Measurements from ENCODE around the gene KRT28. TPM values are rescaled to one million over a fixed set of nuclear protein-coding genes. Genes with fewer than 3 reads are reported as not detected.

Gene KRT28, protein sequence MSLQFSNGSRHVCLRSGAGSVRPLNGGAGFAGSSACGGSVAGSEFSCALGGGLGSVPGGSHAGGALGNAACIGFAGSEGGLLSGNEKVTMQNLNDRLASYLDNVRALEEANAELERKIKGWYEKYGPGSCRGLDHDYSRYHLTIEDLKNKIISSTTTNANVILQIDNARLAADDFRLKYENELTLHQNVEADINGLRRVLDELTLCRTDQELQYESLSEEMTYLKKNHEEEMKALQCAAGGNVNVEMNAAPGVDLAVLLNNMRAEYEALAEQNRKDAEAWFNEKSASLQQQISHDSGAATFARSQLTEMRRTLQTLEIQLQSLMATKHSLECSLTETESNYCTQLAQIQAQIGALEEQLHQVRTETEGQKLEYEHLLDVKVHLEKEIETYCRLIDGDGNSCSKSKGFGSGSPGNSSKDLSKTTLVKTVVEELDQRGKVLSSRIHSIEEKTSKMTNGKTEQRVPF
- total RNA-seq: not detected in 2 replicates

DNA sequence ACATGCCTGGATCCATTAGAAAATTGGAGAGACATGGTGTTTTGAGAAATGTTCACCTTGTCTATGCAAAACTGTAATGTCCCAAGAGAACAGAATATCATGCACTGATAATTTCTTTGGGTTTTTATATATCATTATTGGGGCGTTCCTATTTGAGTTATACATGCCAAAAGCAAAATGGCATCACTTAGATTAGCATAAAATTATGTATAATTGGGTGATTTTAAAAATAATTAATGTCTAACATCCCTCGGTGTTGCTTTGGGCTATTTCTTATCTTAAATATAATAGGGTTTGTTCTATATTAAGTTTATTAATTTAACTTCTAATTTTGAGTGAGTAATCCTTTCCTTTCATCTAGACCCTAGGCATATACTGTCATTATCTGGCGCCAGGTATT lies at the start of gene KRT28:
TSS of gene KRT28 (minus strand) at position 101 of the 400 bp plus-strand sequence. CDS start at position 35, 66 bp downstream.
- H3K27ac Mint-ChIP-seq: no peak within 1 kb of the TSS
- DNase-seq (ENCODE audit: low spot score): no peak
- H3K9me3 Mint-ChIP-seq: no peaks in the 10 kb centered on the region
- intact Hi-C loops (cut with micrococcal nuclease): loop anchor here (5.0 to 10.0 kb wide), 2 partner anchors 445 to 862 kb away; no protein-coding TSS in a partner anchor
- H3K27me3 Mint-ChIP-seq (ENCODE audit: low read depth): peaks cover 31% of the 10 kb centered on the region
- H3K4me3 Mint-ChIP-seq (ENCODE audit: low read depth): no peak within 1 kb of the TSS
- H3K36me3 Mint-ChIP-seq (ENCODE audit: low read depth): no peaks in the 10 kb centered on the region
- peaks cover 3% of the 10 kb centered on the region for H3K4me1 Mint-ChIP-seq (ENCODE audit: low read depth)

DNA sequence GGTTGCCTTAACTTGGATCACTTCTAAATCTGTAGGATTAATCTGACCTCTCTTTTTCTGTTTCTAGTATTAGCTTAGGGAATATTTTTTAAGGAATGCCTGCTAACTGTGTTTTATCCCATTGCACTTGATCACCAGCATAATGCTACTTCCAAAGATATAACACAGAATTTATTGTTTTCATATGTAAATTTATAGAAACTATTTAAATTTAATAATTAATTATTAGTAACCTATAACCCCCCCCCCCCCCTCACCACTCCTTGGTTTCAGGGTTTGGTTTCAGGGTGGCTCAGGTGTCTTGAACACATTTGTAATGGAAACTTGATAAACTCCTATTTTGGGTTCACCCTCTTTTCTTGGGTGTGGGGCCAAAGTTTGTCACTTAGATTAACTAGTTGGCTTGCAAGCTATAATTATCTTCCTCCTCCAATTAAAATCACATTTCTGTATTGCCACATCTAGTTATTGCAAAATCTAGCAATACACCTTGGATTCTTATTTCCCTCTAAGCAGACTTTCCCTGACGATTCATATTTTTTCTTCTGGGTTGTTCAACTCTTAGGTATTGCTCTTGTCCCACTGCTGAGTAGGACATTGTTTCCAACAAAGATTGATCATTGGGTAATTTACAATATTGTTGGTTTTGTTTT lies 49.0 kb upstream of the KRT28 start:
- H3K4me3 Mint-ChIP-seq (ENCODE audit: low read depth): no peak overlapping the region
- intact Hi-C loops (cut with micrococcal nuclease): no loop called here
- no peaks in the 10 kb centered on the region for H3K4me1 Mint-ChIP-seq (ENCODE audit: low read depth)
- peaks cover 36% of the 10 kb centered on the region for H3K27me3 Mint-ChIP-seq (ENCODE audit: low read depth)
- no peaks in the 10 kb centered on the region for H3K36me3 Mint-ChIP-seq (ENCODE audit: low read depth)
- DNase-seq (ENCODE audit: low spot score): no peak
- H3K27ac Mint-ChIP-seq: no peak overlapping the region
- H3K9me3 Mint-ChIP-seq: no peaks in the 10 kb centered on the region

DNA sequence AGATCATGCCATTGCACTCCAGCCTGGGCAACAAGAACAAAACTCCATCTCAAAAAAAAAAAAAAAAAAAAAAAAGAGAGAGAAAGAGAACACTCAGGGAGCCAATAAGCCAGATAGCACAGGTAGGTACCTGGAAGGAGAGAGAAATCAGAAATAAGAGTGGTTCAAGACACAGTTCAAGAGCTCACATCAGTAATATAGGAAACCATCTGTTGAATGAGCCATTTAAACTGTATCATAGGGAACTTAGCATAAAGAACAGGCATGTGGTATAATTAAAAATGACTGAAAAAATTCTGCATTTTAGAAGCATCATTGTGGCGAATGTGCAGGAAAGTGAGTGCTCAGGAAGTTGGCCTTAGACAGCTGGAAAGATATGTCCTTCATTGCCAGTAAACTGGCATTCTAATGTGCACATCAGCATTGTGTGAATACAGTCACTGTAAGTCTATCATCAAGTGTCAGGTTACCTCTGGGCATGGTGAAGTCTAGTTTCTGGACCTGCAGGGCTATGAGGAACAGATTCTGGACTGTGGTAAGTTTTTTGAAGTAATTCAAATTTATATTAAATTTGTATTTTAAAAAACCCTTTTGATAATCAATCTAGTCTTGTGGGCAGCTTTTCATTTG lies 46.9 kb upstream of the KRT28 start:
- Mint-ChIP-seq H3K27ac (no peak overlapping the region), H3K4me3 (ENCODE audit: low read depth) (no peak overlapping the region)

DNA sequence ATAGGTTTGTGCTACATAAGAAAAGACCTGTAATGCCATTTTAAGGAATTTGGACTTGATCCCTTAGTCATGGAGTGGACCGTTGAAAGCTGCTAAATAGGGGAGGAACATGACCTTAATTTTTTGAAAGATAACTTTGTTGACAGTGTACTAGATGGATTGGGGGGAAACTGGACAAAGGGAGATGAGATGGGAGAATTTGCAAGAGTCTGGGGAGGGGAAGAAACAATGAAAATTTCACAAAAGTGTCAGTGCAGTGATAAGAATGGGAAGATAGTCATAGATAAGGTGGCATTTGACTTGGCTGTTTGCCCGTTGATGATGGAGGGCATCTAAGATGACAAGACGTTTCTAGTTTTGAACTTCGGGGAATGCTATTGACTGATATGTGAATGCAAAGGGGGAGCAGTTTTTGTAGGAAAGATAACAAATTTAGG lies 44.9 kb upstream of the KRT28 start:
- Mint-ChIP-seq H3K27me3 (ENCODE audit: low read depth) (peaks cover 35% of the 10 kb centered on the region), H3K4me3 (ENCODE audit: low read depth) (no peak overlapping the region), H3K4me1 (ENCODE audit: low read depth) (no peaks in the 10 kb centered on the region), H3K9me3 (no peaks in the 10 kb centered on the region), H3K36me3 (ENCODE audit: low read depth) (no peaks in the 10 kb centered on the region), H3K27ac (no peak overlapping the region)
- intact Hi-C loops (cut with micrococcal nuclease): no loop called here
- DNase-seq (ENCODE audit: low spot score): no peak

More for the DNA sequence above, 46.9 kb upstream of the KRT28 start:
- DNase-seq (ENCODE audit: low spot score): no peak
- intact Hi-C loops (cut with micrococcal nuclease): no loop called here
- no peaks in the 10 kb centered on the region for H3K9me3 Mint-ChIP-seq
- H3K4me1 Mint-ChIP-seq (ENCODE audit: low read depth): no peaks in the 10 kb centered on the region
- H3K36me3 Mint-ChIP-seq (ENCODE audit: low read depth): no peaks in the 10 kb centered on the region
- H3K27me3 Mint-ChIP-seq (ENCODE audit: low read depth): peaks cover 28% of the 10 kb centered on the region

DNA sequence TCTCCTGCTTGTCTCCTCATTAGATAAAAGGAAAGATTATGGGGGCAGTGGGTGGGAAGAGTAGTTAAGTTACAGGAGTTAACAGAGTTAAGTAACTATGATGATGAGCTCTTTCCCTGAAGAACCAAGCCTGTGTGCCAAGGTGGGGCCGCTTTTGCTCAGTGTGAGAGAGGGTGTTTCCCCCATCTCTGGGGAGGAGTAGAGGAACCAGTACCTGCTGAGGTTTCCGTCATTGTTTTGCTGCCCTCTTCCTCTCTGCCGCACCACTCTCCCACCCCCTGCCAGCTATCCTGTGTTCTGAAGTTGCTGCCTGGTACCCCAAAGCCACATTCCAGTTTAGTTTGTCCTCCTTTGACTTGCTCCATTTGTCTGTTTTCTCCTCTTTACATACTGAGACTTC lies 43.5 kb upstream of the KRT28 start:
- H3K36me3 Mint-ChIP-seq (ENCODE audit: low read depth): no peaks in the 10 kb centered on the region
- intact Hi-C loops (cut with micrococcal nuclease): no loop called here
- H3K27me3 Mint-ChIP-seq (ENCODE audit: low read depth): peaks cover 35% of the 10 kb centered on the region
- no peaks in the 10 kb centered on the region for H3K9me3 Mint-ChIP-seq
- no peaks in the 10 kb centered on the region for H3K4me1 Mint-ChIP-seq (ENCODE audit: low read depth)
- no peak for DNase-seq (ENCODE audit: low spot score)
- H3K27ac Mint-ChIP-seq: no peak overlapping the region
- H3K4me3 Mint-ChIP-seq (ENCODE audit: low read depth): no peak overlapping the region

DNA sequence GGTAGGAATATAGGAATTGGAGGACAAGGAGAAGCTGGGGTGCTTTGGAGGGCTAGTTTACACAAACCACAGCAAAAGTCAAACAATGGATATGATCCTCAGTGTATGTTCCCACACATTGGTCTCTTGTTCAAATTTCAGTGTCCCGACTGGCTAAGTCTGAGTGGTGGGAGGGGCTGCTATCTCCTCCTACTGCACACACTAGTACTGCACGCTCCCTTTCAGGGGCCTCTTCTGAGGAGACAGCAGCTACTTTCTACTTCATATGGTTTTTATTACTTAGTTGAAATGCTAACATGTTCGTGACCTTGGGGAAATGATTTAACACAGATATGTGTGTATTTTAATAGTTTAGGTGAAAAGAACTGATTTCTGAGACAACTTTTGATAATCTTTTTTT lies 41.5 kb upstream of the KRT28 start:
- H3K27ac Mint-ChIP-seq: no peak overlapping the region
- H3K36me3 Mint-ChIP-seq (ENCODE audit: low read depth): no peaks in the 10 kb centered on the region
- H3K9me3 Mint-ChIP-seq: no peaks in the 10 kb centered on the region
- H3K4me1 Mint-ChIP-seq (ENCODE audit: low read depth): no peaks in the 10 kb centered on the region
- H3K27me3 Mint-ChIP-seq (ENCODE audit: low read depth): peaks cover 28% of the 10 kb centered on the region
- no peak overlapping the region for H3K4me3 Mint-ChIP-seq (ENCODE audit: low read depth)
- no peak for DNase-seq (ENCODE audit: low spot score)
- intact Hi-C loops (cut with micrococcal nuclease): no loop called here

DNA sequence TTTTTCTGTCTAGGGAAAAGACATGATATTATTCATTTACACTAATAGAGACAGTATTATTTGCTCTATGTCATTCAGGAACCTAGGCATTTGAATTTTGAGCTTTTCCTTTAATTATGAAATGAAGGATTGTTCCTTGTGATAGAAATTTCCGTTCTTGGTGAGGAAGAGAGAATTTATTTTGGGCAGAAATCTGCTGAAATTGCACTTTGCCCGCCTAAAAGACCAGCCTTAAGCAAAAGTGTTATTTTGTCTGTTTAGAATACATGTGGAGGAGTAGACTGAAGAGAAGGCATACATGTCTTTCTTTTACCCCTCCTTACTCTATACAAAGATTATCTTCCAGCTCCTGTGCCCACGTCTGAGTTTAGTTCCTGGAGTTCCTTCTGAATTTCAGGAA lies 39.4 kb upstream of the KRT28 start:
- no peaks in the 10 kb centered on the region for H3K4me1 Mint-ChIP-seq (ENCODE audit: low read depth)
- no peak for DNase-seq (ENCODE audit: low spot score)
- peaks cover 12% of the 10 kb centered on the region for H3K27me3 Mint-ChIP-seq (ENCODE audit: low read depth)
- H3K27ac Mint-ChIP-seq: no peak overlapping the region
- H3K4me3 Mint-ChIP-seq (ENCODE audit: low read depth): no peak overlapping the region
- no peaks in the 10 kb centered on the region for H3K9me3 Mint-ChIP-seq
- peaks cover 7% of the 10 kb centered on the region for H3K36me3 Mint-ChIP-seq (ENCODE audit: low read depth)
- intact Hi-C loops (cut with micrococcal nuclease): no loop called here

DNA sequence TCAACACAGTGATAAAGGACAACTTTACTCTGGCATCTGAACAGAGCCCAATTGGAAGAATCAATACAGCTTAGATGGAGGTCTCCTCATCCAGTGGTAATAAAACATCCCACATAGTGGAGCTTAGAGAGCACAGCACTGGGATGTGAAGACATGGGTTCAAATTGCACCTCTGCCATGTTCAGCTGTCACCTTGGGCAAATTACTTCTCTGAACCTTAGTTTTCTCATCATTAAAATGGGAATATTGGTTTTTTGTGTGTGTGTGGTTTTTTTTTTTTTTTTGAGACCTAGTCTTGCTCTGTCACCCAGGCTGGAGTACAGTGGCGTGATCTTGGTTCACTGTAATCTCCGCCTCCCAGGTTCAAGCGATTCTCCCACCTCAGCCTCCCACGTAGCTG lies 36.3 kb upstream of the KRT28 start:
- H3K4me1 Mint-ChIP-seq (ENCODE audit: low read depth): peaks cover 6% of the 10 kb centered on the region
- H3K36me3 Mint-ChIP-seq (ENCODE audit: low read depth): peaks cover 7% of the 10 kb centered on the region
- no peaks in the 10 kb centered on the region for H3K9me3 Mint-ChIP-seq
- no peak for DNase-seq (ENCODE audit: low spot score)
- intact Hi-C loops (cut with micrococcal nuclease): no loop called here
- H3K27ac Mint-ChIP-seq: no peak overlapping the region
- H3K4me3 Mint-ChIP-seq (ENCODE audit: low read depth): no peak overlapping the region
- peaks cover 7% of the 10 kb centered on the region for H3K27me3 Mint-ChIP-seq (ENCODE audit: low read depth)

DNA sequence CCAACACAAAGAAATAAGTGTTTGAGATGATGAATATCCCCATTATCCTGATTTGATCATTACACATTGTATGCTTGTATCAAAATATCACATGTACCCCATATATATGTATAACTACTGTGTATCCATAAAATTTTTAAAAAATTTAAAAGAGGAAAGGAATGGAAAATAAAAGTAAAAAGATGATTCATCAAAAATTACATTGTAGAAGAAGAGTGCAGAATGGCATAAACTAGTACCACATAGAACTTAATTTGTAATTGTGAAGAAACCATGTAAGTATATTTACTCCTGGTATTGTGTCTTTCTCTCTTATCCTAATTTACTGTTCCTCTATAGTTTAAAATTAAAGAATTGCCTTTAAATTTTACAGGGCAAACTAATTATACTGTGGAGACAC lies 34.1 kb upstream of the KRT28 start:
- intact Hi-C loops (cut with micrococcal nuclease): no loop called here
- no peak for DNase-seq (ENCODE audit: low spot score)

DNA sequence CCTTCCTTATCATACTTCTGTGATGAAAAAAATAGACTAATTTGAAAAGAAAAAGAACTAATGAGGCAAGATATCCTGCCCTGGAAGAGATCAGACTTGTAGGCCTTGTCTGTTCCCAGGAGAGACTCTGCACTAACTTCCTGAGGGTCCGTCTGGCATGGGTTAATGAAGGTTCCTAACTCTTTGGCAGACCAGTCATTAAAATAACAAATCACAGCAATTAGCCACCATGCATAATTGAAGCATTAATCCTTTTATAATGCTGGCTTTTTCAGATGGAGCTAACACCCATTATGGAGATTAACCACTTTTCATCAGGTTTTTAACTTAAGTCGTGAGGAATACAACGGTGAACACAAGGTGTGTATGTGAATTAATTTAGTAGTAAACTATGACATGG lies 33.1 kb upstream of the KRT28 start:
- no peak for DNase-seq (ENCODE audit: low spot score)

More for the DNA sequence above, 34.1 kb upstream of the KRT28 start:
- Mint-ChIP-seq H3K27me3 (ENCODE audit: low read depth) (no peaks in the 10 kb centered on the region), H3K4me3 (ENCODE audit: low read depth) (no peak overlapping the region), H3K27ac (no peak overlapping the region), H3K9me3 (no peaks in the 10 kb centered on the region), H3K36me3 (ENCODE audit: low read depth) (peaks cover 9% of the 10 kb centered on the region), H3K4me1 (ENCODE audit: low read depth) (peaks cover 6% of the 10 kb centered on the region)

DNA sequence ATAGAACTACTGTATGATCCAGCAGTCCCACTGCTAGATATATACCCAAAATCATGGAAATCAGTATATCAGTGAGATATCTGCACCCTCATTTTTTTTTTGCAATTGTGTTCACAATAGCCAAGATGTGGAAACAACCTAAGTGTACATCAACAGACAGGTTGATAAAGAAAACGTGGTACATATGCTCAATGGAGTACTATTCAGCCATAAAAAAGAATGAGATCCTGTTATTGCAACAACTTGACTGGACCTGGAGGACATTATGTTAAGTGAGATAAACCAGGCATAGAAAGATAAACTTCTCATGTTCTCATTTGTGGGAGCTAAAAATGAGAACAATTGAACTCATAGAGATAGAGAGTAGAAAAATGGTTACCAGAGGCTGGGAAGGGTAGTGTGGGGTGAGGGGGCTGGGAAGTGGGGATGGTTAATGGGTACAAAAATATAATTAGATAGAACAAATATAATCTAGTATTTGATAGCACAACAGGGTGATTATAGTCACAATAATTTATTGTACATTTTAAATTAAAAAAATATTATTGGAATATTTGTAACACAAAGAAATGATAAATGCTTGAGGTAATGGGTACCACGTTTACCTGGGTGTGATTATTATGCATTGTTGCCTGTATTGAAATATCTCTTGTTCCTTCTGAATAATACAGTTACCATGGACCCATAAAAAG lies 30.5 kb upstream of the KRT28 start:
- no peaks in the 10 kb centered on the region for H3K9me3 Mint-ChIP-seq
- DNase-seq (ENCODE audit: low spot score): no peak
- H3K36me3 Mint-ChIP-seq (ENCODE audit: low read depth): peaks cover 9% of the 10 kb centered on the region
- no peak overlapping the region for H3K4me3 Mint-ChIP-seq (ENCODE audit: low read depth)
- peaks cover 25% of the 10 kb centered on the region for H3K4me1 Mint-ChIP-seq (ENCODE audit: low read depth)
- no peak overlapping the region for H3K27ac Mint-ChIP-seq
- H3K27me3 Mint-ChIP-seq (ENCODE audit: low read depth): no peaks in the 10 kb centered on the region
- intact Hi-C loops (cut with micrococcal nuclease): no loop called here

More for the DNA sequence above, 33.1 kb upstream of the KRT28 start:
- no peaks in the 10 kb centered on the region for H3K27me3 Mint-ChIP-seq (ENCODE audit: low read depth)
- peaks cover 14% of the 10 kb centered on the region for H3K4me1 Mint-ChIP-seq (ENCODE audit: low read depth)
- H3K27ac Mint-ChIP-seq: no peak overlapping the region
- peaks cover 9% of the 10 kb centered on the region for H3K36me3 Mint-ChIP-seq (ENCODE audit: low read depth)
- no peaks in the 10 kb centered on the region for H3K9me3 Mint-ChIP-seq
- no peak overlapping the region for H3K4me3 Mint-ChIP-seq (ENCODE audit: low read depth)
- intact Hi-C loops (cut with micrococcal nuclease): no loop called here

DNA sequence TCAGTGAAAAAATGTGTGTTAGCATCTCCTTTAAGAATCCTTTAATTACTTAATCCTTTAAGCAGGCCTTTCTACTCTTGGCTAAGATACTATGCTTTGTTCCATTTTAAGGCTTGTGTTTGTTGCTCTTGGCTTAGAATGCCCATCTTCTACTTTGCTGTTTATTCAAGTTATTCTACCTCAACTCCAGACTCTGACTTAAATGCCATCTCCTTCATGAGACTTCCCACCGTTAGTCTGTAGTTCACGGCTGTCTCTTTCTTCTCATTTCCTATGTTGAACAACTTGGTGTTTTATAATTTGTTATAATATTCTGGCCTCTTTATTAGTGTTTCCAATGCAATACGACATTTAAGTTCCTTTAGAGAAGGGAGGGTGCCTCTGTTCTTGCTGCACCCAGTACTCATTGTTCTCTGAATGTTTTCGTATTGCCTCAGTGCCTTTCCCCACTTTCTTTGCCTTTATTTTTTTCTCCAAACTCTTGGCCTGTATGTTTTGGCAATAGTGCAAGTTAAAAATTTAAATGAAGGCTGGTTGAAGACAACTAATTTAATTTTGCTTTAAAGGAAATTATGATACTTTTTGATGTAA lies 28.8 kb upstream of the KRT28 start:
- no peak overlapping the region for H3K4me3 Mint-ChIP-seq (ENCODE audit: low read depth)
- intact Hi-C loops (cut with micrococcal nuclease): no loop called here

More for the DNA sequence above, 28.8 kb upstream of the KRT28 start:
- no peak overlapping the region for H3K27ac Mint-ChIP-seq
- peaks cover 33% of the 10 kb centered on the region for H3K4me1 Mint-ChIP-seq (ENCODE audit: low read depth)
- no peaks in the 10 kb centered on the region for H3K9me3 Mint-ChIP-seq
- no peaks in the 10 kb centered on the region for H3K27me3 Mint-ChIP-seq (ENCODE audit: low read depth)
- H3K36me3 Mint-ChIP-seq (ENCODE audit: low read depth): peaks cover 3% of the 10 kb centered on the region
- no peak for DNase-seq (ENCODE audit: low spot score)

Measured in activated T-helper 2 cell treated with anti-CD3 and anti-CD28 coated beads, Interferon-gamma antibody, Interleukin-2, Interleukin-4, amounts not matched to agents 10 μg/mL and 5 μg/mL and 100 μg/mL, durations not matched to agents 14 hours and 24 hours and 36 hours (primary cell).